ENCODE measurements around the gene PIP5K1B.
"Not testable (repeated sequence)": the region's sequence is repeated elsewhere in the genome, so short reads cannot be mapped to it uniquely, and the experiment has no call there.

PIP5K1B gene

GRCh38 chr9:68704814-68705530 lies at the start of gene PIP5K1B:
PIP5K1B (plus strand) TSS chr9:68705240; CDS start chr9:68822615, 117,375 bp downstream.
- peak; percentile 16 for DNase-seq

GRCh38 chr9:68664036-68664435 lies 41.0 kb upstream of the PIP5K1B start:
- no peak for DNase-seq

GRCh38 chr9:68668127-68668526 lies 36.9 kb upstream of the PIP5K1B start:
- DNase-seq: no peak

GRCh38 chr9:68669218-68669617 lies 35.8 kb upstream of the PIP5K1B start:
- DNase-seq: no peak

- DNase-seq: no peak
These were observed 32.8 kb upstream of the PIP5K1B start for GRCh38 chr9:68672215-68672614.

- no peak for DNase-seq
These were observed 32.4 kb upstream of the PIP5K1B start for GRCh38 chr9:68672625-68673024.

- DNase-seq: no peak
These were observed 26.6 kb upstream of the PIP5K1B start for GRCh38 chr9:68678430-68678829.

GRCh38 chr9:68683433-68683832 lies 21.6 kb upstream of the PIP5K1B start:
- no peak for DNase-seq

GRCh38 chr9:68685213-68685612 lies 19.8 kb upstream of the PIP5K1B start:
- DNase-seq: no peak

GRCh38 chr9:68685770-68686169 lies 19.3 kb upstream of the PIP5K1B start:
- DNase-seq: no peak

- DNase-seq: no peak
These were observed 15.0 kb upstream of the PIP5K1B start for GRCh38 chr9:68690088-68690487.

GRCh38 chr9:68692519-68692918 lies 12.5 kb upstream of the PIP5K1B start:
- DNase-seq: no peak

GRCh38 chr9:68694125-68694524 lies 10.9 kb upstream of the PIP5K1B start:
- DNase-seq: no peak

- no peak for DNase-seq
These were observed 7.2 kb upstream of the PIP5K1B start for GRCh38 chr9:68697851-68698250.

- no peak for DNase-seq
These were observed 6.0 kb upstream of the PIP5K1B start for GRCh38 chr9:68698943-68699509.

GRCh38 chr9:68699625-68700024 lies 5.4 kb upstream of the PIP5K1B start:
- not testable (repeated sequence) for DNase-seq

- no peak for DNase-seq
These were observed 2.5 kb upstream of the PIP5K1B start for GRCh38 chr9:68702493-68702892.

- no peak for DNase-seq
These were observed 1.4 kb upstream of the PIP5K1B start for GRCh38 chr9:68703672-68704071.

- no peak for DNase-seq
These were observed 584 bp upstream of the PIP5K1B start for GRCh38 chr9:68704498-68704813.

GRCh38 chr9:68705531-68706362 lies 707 bp downstream of the PIP5K1B start:
- no peak for DNase-seq

- no peak for DNase-seq
These were observed 1.5 kb downstream of the PIP5K1B start for GRCh38 chr9:68706363-68707201.

GRCh38 chr9:68707801-68708488 lies 2.9 kb downstream of the PIP5K1B start:
- no peak for DNase-seq

GRCh38 chr9:68708513-68708912 lies 3.5 kb downstream of the PIP5K1B start:
- DNase-seq: no peak

Measured in activated CD8-positive, alpha-beta memory T cell treated with anti-CD3 and anti-CD28 coated beads, Interleukin-2, amount 50 U/mL, for 4 hours (primary cell).